ENCODE data around the gene LUC7L.
A peak's percentile ranks its signal among the peaks of the same experiment; 100 is the strongest.
"Not testable (repeated sequence)": the region's sequence is repeated elsewhere in the genome, so short reads cannot be mapped to it uniquely, and the experiment has no call there.

The LUC7L gene, protein sequence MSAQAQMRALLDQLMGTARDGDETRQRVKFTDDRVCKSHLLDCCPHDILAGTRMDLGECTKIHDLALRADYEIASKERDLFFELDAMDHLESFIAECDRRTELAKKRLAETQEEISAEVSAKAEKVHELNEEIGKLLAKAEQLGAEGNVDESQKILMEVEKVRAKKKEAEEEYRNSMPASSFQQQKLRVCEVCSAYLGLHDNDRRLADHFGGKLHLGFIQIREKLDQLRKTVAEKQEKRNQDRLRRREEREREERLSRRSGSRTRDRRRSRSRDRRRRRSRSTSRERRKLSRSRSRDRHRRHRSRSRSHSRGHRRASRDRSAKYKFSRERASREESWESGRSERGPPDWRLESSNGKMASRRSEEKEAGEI

DNA sequence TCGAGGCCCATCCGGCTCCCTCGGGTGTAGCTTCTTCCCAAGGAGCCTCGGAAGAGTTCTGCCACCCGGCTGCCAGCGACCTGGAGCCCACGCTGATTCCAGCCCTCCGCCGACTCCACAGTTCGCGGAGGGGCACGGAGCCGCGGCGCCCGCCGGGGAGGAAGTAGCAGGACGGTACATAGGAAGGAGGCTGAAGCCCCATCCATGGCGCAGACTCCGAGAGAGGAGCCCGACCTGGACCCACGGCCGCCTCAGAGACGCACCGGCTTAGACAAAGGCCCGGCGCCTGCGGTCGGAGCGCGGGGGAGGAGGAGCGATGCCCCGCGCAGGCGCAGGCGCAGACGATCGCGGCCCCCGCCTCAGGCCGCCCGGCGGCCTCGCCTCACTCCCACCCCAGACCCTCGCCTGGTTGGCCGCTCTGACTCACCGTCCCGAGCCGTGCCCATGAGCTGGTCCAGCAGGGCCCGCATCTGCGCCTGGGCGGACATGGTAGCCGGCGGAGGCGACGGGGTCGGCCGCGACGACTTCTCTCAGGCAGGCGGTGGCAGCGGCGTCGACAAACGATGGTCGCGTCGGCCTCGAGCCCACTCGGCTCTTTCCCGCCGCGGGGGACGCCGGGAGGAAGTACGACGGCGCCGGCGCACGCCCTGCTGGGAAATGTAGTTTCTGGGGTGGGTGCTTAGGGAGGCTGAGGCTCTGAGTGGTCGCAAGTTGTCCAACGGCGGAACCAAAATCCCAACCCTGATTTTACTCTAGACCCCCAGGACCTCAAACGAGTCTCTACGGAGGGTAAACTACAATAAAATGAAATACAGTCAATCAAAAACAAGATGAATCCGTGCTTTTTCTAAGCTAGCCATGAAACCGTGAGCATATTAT is at the start of gene LUC7L:
TSS of gene LUC7L (minus strand) at position 598 of the 879 bp plus-strand sequence. CDS start at position 488, 110 bp downstream.
- DNase-seq (ENCODE audit: low read depth) = peak; percentile 65

DNA sequence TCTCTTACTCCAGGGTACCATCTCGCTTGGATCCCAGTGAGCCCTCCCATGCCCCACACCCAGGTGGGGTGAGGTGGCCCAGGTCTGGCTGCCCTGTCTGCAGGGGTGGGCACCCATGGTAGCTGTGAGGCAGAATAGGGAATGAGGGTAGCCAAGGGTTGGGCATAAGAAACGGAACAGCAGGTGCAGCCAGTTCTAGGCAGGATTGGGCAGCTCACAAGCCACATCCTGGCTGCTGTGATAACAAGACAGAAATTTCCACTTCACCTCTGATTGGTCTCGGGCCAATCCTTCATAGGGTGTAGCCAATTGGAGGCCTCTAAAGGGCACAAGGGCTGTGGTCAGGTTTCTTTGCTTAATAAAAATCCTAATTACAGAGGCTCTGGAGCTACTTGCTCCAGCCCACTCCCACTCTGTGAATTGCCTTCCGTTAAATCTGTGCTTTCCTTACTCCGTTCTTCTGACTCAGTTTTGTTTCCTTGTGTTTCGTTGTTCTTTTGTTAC is 49.7 kb upstream of the LUC7L start:
- DNase-seq (ENCODE audit: low read depth) = no peak

DNA sequence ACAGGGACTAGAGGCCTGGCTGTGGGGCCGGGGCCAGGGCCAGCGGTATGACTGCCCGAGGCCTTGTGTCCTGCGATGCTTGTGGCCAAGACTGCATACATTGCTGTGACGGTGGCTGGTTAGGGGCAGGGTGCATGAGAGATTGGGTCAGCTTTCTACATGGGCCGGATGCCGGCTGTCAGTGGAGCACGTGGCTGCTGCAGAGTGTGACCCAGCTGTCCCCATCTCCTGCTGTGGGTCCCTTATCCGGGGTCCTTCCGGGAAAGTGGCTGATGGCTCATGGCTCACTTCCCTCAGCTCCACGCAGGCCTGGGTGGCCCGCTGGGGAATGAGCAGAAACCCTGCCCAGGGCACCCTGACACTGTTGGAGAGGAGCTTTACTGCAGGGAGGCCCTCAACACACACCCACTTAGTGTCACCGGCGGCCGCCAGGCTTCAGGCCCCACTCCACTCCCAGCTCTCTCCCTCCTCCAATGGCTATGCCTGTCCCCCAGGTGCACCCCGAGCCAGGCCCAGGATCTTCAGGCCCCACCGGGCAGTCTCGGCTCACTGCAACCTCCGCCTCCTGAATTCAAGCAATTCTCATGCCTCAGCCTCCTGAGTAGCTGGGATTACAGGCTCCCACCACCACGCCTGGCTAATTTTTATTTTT is 47.3 kb upstream of the LUC7L start:
- DNase-seq (ENCODE audit: low read depth) = no peak

DNA sequence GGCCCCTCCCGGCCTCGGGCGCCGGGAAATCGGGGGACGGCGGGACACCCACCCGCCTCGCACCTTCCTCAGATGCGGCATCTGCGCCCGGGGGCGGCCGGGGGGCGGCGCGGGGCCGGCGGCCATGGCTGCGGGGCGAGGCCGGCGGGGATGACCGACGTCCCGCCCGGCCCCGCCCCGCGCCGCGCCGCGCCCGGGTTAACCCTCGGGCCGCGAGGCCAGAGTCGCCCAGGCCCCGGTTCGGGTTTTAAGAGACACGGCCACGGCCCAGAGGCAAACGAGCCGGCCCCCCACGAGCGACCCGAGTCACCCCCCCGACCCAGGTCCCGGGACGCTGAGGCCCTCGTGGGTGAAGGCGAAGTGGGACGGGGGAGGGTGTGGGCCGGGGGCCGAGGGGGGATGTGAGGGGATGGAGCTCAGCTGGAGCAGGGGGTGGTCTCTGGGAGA is 46.6 kb upstream of the LUC7L start, which contains the start of gene RGS11:
TSS of gene RGS11 (minus strand) at position 159 of the 447 bp plus-strand sequence. CDS start at position 126, 33 bp downstream.
- DNase-seq (ENCODE audit: low read depth) = no peak

DNA sequence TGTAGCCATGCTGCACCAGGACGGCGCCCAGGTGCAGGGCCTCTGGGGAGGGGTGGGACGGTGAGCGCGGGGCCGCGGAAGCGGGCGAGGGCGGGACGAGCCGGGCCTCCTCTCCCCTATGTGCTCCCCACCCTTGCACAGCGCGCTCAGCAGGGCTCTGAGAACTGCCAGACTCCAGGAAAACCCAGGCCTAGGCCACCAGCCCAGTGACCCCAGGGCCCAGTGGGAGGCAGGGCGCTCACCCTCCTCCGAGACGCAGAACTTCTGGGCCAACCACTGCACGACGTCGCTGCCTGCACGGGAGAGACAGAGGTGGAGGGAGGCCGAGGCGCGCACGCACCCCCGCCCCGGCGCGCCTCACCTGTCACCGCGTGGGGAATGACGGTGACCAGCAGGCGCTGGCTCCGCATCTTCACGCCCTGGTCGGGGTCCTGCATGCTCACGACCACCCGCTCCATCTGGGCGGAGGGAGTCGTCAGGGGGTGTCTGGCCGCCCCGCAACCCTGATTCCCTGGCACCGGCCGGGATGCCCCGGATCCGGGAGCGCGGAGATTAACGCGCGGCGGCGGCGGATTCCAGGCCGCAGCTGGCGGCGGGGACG is 45.9 kb upstream of the LUC7L start:
- no peak for DNase-seq (ENCODE audit: low read depth)

DNA sequence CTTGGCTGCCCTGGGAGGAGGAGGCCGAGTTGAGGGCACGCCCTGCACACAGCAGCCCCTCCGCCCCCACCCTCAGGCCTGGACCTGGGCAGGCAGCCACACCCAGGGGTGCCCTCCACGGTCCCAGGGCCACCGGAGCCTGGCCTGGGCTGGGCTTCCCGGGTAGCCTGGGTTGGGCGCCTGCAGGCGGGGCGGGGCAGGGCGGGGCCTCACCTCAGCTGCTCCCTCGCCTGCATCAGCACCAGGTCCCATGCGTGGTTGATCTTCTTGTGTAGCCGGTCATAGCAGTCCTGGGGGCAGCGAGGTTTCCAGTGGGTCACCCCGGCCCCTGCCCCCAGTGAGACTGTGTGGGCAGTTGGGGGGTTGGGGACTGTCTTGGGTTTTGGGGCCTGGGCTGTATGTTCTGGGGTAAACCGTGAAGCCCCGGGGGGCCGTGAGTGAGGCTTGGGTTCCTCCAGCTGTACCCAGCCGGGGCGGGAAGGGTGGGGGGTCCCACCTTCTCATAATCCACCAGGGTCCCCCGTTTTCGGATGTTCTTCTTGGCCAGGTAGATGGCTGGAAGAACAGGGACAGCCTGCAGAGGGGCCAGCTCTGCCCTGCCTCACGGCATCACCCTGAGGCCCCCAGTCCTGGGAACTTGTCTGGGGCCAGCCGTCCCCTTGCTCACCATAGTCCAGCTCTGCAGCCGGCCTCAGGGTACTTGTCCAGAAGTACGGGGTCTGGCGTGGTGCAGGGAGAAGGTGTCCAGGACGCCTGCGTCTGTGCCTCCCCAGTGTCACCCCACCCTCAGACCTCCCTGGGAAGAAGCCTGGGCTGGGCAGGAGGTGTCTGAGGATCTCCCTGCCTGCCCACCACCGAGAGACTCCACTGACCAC is 44.5 kb upstream of the LUC7L start:
- DNase-seq (ENCODE audit: low read depth) = no peak

DNA sequence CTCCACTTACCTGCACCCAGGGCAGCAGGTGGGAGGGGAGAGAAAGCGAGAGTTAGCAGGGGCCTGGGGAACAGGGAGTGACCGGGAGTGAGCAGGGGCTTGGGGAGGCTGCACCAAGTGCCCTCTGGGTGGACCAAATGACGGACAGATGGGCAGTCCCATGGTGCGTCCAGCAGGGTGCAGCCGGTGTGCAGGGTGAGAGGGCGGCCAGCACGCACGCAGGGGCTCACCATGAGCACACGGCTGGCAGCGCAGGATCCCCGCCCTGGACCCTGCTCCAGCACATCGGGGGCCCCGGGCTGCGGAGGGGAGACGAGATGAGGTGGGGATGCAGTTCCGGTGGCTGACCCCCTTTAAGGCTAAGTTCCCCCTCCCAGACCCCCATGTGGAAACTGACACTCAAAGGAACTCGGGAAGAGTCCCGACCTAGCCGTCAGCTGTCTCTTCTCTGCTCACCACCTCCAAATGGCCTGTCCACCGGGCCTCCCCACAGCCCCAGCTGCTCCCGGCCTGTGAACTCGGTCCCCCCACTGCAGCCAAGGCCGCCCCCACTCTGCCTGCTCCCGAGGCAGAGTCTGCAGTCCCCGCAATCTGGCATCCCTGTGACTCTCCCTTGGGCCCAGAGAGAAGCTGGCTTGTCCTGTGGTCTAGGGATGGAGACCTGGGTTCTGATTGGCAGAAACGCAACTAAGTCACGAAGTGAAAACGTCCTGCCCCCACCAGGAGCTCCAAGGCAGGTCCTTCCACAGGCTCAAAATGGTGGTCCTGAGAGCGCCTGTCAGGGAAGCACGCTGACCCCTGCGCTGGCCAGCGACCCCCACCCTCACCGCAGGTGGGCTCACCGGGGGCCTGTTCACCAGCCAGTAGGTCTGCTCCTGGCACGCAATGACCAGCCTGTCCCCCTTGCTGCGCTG is 43.6 kb upstream of the LUC7L start:
- no peak for DNase-seq (ENCODE audit: low read depth)

DNA sequence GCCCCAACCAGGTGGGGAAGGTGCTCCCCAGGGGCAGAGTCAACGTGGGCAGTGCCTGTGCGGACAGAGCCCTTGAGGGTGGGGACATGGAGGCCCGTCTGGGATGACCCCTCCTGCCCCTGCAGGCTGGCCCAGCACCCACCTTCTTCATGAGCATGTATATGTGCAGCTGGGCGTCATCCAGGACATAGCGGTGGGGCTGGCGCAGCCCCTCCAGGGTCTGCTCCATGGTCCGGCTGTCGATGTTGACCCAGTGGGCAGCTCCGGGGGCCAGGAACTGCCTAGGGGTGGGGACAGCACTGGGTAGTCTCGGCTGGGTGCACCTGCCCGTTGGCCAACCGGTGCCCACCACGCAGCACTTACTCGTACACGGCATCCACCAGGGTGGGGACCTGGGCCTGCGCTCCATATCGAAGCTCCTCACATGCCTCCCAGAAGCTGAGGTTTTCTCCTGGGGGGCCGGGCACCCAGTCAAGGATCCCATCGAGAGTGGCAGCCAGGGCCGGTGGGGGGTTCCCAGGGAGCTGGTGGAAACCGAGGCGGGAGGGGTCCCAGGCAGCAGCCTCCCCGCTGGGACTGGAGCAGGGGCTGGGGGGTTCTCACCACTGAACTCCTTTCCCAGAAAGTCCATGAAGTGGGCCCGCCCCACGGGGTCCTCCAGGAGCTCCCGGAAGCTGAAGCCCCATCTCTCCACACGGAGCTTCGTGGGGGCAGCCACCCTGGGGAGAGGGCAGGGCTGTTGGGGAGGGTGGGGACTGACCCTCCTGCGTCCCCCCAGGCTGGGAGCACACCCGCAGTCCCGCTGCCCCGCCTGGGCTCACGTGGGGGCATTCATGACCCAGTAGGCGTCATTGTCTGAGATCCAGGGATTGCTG is 41.4 kb upstream of the LUC7L start:
- no peak for DNase-seq (ENCODE audit: low read depth)

DNA sequence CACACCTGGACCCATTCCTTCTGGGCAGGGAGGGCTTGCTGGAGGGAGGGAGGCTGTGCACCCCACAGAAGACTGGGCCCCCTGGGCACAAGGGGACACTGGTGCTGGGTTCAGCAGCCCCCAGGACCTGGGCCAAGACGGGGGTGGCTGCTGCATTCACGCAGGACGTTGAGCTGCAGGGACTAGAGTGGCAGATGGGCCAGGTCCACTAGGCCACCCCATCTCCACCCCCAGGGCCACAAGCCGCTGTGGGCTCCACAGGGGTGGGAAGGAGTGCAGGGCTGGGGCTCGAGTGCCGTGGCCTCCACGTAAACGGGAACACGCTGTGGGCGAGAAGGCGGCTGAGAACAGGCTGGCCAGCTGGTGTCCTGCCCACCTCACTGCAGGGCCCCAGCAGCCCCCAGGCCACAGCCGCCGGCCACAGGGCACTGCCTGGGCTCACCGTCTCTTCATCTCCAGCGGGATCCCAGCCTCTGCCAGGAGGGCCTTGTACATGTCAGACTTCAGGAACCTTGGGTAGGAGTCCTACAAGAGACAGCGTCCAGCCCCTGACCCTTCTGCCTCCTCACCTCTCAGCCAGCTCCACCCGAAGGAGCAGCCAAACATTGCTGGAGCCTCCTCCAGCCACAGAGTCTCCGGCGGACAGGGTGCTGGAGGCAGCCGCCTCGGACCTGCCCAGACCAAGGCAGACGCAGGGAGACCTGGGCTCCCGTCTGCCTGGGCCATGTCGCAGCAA is 40.0 kb upstream of the LUC7L start:
- DNase-seq (ENCODE audit: low read depth) = no peak

DNA sequence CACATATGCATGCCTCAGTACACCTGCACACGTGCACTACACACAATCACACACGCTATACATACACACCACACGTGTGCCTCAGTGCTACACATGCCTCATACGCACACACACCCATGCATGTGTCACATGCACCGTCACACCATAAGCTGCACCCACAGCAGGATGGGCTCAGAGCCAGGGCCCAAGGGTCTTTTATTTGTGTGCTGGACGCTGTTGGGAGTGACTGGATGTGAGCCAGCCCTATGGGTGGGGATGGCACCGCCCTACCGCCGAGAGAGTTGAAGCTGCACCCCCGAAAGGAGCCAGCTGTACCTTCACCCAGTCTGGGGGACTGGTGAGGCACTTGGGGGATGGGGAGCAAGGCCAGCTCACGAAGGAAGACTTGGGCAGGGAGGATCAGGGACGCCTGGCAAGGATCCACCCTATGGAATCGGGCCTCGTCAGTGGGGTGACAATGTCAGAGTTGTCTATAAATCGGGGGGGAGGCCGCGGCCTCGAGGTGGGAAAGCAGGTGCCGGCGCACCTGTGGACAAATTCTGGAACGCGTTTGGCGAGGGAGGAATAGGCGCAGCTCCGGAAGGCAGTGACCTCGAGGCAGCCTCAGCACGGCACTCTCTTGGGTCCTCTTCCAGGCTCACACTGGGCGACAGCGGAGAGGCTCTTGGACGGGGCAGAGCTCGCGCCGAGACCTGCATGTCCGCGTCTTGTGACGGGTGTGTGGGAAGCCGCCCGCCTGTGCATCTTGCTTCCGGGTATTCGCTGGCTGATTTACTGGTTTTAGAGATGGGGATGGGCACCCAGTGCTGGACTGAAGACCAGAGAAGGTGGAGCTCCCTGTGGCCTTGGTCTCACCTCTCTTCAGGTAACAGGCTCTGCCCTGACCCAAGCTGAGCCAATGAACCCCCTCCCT is 39.1 kb upstream of the LUC7L start:
- no peak for DNase-seq (ENCODE audit: low read depth)

DNA sequence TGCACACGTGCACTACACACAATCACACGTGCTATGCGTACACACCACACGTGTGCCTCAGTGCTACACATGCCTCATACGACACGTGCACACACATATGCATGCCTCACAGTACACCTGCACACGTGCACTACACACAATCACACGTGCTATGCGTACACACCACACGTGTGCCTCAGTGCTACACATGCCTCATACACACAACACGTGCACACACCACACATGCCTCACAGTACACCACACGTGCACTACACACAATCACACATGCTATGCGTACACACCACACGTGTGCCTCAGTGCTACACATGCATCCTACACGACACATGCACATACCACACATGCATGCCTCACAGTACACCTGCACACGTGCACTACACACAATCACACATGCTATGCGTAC is 38.3 kb upstream of the LUC7L start:
- DNase-seq (ENCODE audit: low read depth) = not testable (repeated sequence)

DNA sequence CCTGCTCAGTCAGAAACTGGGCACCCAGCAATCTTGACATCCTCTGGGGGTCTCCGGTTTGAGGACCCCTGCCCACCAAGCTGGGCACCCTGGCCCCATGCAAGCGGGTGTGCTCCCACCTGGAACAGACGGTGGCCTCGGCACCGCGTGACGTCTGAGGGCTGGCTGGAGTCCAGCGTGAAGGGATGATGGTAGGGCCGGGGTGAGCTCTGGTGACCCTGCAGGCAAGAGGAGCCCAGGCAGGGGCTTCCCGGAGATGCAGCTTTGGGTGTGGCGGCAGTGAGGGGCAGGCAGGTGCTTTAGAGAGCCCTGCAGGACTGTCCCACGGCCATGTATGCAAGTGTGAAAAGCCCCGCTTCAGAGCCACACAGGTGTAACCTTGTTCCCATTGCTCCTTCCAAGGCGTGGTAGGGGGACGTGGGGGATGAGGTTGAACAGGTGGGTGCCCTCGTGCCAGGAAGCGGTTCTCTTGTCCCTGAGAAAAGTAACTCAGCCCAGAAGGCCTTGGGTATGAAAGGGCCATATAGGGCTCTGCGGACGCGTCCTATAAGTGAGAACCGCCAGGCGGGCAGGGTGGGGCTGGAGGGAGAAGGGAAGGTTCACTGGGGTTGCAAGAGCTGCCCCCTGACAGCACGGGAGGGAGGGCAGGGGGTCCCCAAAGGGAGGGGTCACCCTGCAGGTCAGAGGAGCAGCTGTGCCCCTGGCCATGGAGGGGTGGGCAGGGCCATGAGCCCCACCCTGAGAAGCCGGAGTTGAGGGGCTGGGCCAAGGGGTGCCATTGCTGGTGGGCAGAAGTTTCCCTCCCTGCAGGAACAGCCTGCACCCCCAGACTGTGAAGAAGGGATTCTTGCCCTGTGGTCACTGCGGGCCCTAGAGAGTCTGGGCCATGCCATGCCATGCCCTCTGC is 37.3 kb upstream of the LUC7L start:
- no peak for DNase-seq (ENCODE audit: low read depth)

DNA sequence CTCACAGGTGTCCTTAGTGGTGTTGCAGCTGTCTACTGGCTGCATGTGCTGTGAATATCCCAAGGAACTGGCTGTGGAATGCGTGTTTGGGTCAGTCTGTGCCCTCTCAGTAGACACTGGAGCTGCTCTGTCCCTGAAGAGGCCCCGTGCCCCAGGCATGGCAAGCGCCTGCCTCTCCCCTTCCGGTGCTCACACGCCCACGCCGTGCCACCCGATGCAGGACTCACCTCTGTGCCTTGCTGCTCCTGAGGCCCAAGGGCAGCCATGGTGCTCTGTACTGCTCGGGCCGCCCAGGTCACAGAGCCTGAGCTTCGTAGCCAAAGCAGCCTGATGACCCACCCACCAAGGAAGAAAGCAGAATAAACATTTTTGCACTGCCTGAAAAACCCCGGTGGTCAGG is 36.5 kb upstream of the LUC7L start:
- no peak for DNase-seq (ENCODE audit: low read depth)

DNA sequence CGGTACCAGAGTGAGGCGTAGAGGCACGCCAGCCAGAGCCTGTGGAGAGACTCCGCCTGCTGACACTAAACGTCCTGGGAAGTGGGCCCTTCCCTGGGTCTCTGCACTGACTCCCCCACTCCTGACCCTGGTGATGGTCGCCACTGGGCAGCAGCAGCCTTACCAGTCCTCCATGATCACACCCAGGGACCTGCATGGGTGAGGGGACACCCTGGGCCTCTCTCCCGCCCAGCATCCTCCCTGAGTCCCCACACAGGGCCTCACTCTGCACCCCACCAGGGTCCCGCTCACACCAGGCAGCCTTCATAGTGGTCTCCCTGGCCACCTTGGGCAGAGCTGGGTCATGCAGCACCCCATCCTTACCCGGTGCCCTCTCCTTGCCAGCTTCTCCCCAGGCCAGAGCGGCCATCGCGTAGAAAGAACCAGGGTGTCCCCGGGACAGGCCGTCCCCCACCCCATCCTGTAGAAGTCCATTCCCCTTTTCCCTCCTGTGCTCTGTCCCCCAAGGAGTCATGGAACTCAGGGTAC is 35.8 kb upstream of the LUC7L start:
- DNase-seq (ENCODE audit: low read depth) = no peak

DNA sequence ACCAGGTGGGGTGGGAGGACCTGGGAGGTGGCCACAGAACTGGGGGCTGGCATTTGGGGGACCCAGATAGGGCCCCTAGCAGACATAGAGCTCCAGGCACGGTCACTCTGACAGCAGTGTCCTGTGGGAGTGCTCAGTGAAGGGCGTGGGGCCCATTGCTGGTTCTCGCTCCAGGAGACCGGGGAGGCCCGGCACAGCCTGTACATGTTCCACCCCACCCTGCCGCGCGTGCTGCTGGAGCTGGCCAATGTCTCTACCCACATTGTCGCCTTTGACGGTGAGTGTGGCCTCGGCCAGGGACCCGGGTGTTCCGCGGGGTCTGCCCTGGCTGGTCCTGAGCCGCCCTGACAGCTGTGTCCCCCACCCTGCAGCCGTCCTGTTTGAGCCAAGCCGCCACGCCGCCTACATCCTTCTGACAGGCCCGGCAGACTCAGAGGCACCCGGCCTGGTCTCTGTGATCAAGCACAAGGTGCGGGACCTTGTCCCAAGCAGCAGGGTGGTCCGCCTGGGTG is 35.2 kb upstream of the LUC7L start:
- DNase-seq (ENCODE audit: low read depth) = no peak

Measured in GM04504 (cell line).